HPDE6-E6E7 (cell line): ENCODE data around the gene DOK7.

ENCODE experiments used
- DNase-seq: peaks from one replicate; pipeline ENCODE4 v3.0.0; 2011; ENCODE audit warnings: missing footprints; ENCODE audit errors: extremely low spot score

DOK7 gene, protein sequence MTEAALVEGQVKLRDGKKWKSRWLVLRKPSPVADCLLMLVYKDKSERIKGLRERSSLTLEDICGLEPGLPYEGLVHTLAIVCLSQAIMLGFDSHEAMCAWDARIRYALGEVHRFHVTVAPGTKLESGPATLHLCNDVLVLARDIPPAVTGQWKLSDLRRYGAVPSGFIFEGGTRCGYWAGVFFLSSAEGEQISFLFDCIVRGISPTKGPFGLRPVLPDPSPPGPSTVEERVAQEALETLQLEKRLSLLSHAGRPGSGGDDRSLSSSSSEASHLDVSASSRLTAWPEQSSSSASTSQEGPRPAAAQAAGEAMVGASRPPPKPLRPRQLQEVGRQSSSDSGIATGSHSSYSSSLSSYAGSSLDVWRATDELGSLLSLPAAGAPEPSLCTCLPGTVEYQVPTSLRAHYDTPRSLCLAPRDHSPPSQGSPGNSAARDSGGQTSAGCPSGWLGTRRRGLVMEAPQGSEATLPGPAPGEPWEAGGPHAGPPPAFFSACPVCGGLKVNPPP

DNA sequence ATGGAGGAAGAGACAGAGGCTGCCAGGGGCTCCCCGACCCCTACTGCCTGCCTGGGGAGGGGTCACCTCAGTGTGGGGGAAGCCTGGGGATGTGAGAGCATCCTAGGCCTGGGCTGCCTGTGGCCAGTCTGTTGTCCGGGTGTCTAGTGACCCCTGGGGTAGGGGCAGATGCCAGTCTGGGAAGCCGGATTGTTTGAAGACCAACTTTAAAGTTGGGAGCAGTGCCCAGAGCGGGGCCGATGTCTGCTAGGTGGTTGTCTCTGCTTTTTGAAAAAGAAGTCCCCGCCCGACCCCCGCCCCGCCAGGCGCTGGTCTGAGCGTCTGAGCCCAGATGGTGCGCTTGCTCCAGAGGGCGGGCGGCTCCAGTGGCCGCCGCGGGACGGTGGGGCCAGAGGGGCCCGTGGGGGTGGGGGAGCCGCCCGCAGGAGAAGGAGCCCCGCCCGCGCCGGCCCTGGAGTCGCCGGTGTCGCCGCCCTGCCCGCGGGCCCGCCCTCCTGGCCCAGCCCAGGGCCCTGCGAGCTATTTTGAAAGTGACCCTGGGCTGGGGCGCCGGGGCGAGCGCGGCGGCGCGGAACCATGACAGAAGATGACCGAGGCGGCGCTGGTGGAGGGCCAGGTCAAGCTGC is at the start of gene DOK7:
TSS of gene DOK7 (plus strand) at position 517 of the 626 bp plus-strand sequence. CDS start at position 587, 70 bp downstream.
- DNase-seq: no peak

DNA sequence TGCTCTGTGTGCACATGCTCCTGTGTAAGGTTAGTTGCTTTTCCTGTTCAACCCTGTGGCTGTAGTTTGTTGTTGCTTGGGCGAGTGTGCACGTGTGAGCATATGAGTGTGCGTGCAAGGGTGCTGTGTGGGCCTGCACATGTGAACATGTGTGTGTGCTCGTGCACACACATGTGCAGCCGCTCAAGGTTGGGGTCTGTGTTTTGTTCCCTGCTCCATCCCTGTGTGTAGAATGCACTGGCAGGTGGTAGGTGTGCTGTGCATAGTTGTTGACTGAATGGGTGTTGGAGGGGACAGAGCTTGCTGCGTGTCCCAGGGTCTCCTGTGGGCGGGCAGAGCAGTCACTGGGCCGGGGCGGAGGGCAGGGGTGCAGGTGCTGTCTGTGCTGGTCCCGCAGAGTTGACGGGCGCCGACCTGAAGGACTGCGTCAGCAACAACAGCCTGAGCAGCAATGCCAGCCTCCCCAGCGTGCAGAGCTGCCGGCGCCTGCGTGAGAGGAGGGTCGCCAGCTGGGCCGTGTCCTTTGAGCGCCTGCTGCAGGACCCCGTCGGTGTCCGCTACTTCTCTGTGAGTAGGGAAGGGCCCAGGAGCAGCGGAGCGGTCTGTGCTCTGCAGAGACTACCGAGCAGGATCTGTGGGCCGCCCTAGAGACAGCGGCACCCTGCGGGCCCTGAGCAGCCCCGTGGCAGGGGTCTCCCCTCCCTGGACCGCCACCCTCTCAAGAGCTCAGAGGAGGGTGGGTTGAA is 49.3 kb upstream of the DOK7 start:
- DNase-seq: no peak

DNA sequence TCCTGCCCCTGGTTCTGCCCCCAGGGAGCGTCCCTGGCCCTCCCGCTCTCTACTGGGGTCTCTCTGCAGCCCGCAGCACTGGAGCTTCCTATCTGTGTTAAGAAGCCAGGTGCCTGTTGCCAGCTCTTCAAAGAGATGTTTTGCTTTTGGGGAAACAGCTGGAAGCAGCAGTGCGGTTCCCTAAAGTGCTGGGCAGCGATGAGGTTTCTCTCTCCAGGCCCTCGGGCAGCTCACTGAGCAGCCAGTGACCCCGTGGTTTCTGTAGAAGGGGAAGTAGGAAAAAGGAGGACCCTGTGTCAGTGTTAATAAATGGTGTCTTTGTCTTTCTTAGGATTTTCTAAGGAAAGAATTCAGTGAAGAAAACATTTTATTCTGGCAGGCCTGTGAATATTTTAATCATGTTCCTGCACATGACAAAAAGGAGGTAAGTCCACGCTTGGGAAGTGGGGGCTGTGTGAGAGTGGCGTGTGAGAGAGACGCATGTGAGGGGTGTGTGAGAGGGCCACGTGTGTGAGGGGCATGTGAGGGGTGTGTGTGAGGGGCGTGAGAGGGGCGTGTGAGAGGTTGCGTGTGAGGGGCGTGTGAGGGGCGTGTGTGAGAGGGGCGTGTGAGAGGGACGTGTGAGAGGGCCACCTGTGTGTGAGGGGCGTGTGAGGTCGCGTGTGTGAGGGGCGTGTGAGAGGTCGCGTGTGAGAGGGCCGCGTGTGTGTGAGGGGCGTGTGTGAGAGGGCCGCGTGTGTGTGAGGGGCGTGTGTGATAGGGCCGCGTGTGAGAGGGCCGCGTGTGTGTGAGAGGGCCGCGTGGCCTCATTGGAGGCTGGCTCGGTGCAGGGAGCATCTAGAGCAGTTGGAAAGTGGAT is 48.5 kb upstream of the DOK7 start:
- no peak for DNase-seq

DNA sequence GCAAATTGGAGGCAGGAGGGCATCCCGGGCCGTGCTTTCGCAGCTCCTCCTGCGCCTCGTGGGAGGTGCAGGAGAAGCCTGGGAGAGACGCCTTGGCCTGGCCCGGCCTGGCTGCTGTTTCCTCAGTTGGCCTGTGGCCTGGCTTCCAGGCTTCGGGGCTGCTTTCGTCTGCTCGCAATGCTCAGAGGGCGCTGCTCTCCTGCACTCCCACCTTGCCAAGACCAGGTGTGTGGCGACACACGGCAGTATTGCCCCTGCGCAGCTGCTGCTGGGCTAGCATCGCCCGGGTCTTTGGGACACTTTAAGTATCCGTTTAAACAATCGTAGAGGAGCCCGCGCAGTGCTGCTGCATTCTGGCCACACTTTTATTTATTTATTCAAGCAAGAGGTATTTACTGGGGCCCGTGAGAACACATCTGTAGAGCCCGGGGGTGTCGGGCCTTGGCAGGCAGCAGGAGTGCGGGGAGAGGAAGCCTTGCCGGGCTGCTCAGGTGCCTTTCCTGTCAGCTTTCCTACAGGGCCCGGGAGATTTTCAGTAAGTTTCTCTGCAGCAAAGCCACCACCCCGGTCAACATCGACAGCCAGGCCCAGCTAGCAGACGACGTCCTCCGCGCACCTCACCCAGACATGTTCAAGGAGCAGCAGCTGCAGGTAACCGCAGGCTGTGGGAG is 47.5 kb upstream of the DOK7 start:
- DNase-seq: no peak

DNA sequence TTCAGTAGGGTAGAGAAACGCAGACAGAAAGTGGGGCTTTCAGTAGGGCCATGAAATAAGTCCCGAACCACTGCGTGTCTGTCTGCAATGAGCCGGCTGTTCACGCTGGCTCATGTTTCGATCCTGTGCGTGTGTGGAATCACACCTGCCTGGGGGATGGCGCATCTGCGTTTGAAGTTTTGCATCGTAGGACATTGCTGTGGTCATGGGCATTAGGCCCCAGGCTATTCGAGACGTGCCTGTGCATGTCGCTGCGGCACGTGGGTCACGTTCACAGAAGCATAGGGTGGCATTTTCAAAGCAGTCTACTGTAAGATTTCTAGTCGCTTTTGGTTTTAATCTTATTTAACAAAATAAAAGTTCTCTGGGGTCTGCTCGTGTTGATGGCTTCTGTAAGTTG is 46.8 kb upstream of the DOK7 start:
- DNase-seq: no peak

DNA sequence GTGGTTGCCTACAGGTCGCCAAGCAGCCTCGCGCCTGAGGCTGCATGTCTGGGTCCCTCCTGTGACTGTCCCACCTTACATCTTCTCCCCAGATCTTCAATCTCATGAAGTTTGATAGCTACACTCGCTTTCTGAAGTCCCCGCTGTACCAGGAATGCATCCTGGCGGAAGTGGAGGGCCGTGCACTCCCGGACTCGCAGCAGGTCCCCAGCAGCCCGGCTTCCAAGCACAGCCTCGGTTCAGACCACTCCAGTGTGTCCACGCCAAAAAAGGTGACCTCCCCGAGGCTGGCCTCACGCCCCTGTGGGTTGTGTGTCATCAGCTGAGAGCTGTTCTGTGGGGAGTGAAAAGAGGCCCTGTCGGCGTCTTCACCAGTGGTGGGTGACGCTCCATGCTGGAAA is 46.3 kb upstream of the DOK7 start:
- no peak for DNase-seq

DNA sequence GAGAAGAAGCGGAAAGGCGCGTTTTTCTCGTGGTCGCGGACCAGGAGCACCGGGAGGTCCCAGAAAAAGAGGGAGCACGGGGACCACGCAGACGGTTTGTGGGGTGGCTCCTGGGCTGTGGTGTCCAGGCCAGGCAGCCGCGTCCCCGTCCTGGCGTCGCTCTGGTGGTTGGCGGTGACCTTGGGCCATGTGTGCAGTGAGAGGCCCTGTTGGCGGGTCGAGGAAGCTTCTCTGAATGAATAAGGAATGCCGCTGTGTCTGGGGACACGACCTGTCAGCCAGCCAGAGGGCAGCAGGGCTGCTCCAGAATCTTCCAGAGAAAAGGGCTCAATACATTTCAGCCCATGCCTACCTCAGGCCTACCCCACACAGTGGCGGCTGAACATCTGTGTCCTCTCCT is 45.7 kb upstream of the DOK7 start:
- no peak for DNase-seq

DNA sequence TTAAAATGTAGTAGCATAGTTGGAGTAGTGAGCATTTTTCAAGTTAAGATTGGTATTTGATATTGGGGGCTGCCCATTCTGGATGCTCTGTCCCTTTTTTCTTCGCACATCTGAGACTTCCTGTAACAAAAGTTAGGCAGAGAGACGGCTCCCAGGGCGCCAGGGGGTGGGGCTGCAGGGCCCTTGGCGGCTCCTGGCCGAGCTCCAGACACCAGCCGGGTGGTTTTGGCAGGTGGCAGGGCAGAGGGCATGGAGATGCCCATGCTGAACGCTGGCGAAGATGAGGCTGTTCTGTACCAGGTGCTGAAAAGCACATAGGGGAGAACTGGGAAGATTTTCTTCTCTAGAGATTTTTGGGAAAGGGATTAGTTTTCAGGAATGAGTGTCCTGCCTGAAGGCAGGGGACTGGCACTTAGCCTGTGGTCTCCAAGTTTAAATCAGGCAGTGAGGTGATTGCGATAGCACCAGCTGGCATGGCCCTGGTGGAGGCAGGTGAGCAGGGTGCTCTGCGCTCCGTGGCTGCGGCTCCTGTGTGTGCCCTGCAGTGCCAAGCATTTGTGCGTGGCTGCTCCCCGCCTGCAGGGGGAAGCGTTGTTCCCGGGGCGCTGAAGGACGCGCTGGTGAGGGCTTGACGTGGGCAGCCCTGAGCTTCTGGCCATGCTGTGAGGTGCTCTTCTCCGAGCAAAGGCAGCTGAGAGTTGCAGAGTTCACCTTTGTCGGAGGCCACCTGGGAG is 44.9 kb upstream of the DOK7 start:
- DNase-seq: no peak

DNA sequence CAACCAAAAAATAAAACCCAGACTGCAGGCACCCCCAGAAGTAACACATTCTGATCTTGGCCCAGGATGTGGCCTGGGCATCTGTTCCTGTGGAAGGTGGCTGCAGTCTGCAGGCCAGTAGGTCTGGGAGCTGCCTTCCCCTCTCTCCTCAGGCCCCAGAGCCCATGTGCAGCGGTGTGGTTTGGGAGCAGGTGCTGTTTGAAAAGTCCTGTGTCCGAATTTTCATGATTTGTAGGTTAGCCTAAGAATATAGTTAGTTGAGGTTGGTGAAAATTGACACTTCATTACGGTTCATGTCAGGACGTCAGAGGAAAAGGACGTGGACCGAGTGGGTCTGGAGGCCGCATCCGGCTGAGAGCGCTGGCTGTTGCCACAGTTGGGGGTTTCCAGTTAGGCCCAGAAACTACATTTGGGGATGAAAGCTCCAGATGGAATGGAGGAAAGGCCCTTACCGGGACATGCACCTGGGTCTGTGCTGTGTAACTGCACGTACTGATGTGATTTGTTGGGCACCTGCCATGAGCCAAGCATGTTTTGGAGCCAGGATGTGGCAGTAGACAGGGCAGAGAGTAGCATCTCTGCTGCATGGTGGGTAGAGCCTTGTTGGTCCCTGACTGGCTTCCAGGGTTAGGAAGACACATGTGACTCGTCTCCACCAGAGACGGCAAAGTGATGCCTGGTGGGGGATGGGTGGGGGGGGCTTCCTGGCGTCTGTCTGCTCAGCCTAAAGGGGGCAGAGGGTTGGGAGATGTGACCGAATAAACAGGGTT is 43.1 kb upstream of the DOK7 start:
- no peak for DNase-seq

DNA sequence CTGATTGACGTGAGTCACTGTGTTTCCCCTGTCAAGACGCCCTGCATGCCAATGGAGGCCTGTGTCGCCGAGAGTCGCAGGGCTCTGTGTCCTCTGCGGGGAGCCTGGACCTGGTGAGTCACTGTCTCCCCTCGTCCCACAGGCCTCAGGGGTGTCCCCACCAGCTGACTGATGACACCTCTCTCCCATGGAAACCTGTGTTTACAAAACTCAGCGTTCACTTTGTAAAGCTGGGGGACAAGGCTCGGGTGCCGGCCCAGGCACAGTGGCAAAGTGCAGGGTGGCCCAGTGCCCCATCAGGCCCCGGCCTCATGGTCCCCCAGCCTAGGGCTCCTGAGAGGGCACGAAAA is 42.5 kb upstream of the DOK7 start:
- no peak for DNase-seq

DNA sequence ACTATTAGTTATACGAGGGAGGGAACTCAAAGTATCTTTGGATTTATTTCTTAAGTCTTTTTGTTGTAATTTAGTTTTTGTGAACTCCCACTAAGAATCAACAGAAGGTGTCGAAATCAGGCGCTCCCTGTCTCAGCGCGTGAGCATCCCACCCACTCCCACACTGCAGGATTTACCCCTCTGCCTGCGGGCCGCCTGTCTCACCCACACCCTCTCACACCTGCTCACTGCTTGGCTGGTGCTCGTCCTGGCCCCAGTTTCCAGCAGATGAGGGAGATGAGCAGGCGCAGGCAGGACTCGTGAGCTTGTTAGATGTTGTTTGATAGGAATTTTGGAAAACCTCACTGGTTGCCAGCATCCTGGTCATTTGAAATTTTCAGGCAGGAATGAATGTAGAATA is 42.1 kb upstream of the DOK7 start:
- no peak for DNase-seq

DNA sequence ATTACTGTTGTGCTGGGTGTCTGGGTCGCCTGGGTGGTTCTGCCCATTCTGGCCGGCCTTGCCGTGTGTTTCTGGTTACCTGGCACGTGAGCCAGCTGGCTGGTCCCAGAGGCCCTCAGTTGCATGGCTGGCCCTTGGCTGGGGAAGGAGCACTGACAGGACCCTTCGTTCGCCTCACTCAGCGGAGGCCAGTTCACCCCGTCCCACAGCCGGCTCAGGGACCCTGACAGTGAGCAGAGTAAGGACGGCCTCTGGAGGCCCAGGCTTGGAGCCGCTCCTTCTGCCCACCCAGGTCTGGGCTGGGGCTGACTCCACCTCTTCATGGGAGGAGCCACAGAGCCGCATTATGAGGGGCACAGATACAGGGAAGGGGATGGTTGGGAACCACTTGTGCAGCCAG is 41.6 kb upstream of the DOK7 start:
- no peak for DNase-seq

DNA sequence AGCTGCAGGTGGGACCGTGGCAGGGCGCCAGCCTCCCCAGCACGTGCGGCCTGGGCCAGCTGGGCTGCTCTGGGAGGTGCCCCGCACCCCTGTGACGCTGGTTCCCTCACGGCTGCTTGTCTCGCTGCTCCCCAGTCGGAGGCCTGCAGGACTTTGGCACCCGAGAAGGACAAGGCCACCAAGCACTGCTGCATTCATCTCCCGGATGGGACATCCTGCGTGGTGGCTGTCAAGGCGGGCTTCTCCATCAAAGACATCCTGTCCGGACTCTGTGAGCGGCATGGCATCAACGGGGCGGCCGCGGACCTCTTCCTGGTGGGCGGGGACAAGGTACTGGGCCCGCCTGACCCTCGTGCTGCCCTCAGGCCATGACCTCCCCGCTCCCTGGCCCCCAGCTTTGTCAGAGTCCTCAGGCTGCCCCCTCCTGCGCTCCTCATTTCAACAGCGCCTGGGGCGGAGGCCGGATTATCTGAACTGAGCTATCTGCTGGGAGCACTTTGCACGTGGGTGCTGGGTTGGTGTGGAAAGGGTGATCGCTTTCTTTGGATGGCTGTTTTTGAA is 40.8 kb upstream of the DOK7 start:
- DNase-seq: no peak

DNA sequence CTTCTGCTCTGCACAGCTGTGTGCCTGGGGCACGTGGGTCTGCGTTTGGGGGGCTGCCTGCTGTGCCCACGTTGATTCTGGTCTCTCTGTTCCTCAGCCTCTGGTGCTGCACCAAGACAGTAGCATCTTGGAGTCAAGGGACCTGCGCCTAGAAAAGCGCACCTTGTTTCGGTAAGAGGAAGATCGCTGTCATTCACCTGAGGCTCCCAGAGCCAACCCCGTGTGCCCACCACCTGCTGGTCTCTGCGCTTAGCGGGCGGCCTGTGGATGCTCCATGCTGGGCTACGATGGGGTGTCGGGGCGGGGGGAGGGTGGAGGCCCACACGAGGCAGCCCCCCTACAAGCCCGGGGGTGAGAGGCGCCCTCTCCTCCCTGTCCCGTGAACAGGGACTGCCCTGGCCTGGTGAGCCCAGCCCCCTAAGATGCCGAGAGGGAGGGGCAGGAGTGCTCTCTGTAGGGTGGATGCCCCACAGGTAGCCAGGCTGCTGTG is 40.3 kb upstream of the DOK7 start:
- no peak for DNase-seq

DNA sequence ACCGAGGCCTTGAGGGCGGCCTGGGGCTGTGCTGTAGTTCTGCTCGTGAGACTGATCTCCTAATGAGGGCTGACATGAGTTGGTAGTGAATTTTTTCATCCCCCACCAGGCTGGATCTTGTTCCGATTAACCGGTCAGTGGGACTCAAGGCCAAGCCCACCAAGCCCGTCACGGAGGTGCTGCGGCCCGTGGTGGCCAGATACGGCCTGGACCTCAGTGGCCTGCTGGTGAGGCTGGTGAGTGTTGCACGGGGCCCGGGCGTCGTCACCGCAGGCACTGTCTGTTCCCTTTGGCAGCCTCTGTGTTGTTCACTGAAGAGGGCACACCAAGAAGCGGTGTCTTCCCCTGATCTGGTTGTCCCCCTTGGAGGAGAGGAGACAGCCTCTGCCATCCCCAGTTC is 39.7 kb upstream of the DOK7 start:
- no peak for DNase-seq

DNA sequence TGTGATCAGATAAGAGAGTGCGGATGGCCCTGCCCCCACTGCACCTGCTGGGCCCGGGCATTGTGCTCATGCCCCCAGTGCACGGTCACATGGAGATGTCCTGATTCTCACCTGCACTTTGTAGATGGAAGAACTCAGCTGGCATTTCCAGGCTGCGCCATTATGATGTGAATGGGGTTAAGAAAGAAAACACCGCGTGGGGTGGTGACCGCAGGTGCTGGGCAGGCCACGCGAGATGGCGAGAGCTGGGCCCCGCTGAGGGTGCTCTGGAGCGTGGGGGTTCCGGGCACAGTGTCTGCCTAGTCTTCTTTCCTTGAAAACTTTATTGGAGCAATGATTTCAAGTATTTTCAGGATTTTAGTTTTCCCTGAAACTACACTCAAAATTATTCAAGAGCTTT is 39.2 kb upstream of the DOK7 start:
- no peak for DNase-seq

DNA sequence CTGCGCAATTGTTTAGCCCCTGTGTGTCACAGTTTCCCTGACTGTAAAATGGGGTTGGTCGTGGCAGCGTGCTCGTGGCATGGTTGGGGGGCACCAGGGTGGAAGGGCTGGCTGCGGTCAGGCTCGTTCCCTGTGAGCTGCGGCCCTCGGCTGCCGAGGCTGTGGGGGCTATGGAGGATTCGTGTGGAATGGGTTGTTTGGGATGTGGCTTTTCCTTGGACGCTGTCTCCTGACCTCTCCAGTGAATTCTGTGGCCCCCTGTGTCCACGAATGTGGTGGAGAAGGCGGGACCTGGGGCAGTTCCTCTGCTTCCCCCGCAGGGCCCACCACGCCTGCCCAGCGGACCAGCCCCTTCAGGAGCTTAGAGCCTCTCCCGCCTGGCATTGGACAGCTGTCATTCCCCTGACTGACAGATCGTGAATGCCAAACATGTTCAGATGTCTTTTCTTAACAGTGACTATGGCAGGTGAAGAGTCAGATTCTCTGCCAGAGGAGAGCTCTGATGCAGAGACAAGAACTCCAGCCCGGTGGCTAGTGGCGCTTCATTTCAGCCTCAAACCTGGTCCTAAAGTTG is 38.5 kb upstream of the DOK7 start:
- DNase-seq: no peak

DNA sequence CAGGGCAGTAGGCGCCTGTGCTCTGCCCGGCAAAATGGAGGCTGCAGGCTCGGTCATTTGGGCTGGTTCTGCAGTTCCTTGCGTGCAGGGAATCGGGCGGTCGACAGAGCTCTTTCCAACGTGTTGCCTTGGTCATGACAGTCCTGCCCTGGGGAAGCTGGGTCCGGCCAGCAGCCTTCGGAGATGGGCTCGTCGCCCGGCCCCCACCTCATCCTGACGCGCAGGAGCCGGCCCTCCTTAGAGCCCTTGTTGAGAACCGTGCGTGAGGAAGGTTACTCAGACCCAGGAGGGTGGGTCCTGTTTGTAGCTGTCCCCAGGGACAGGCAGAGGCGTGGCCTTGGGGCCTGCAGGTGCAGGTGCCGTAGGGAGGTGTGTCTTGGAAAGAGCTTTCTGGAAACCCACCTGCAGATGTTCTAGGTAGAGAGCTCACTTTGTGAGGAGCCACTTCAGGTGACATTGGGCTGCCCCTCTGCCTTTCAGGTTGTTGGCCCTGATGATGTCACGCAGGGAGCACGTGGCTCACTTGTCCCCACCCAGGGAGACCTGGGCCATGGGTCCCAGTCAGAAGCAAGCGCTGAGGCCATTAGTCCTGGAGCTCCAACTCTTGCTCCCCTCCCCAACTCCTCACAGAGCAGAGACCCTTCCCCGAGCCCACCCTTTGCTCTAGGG is 36.5 kb upstream of the DOK7 start:
- DNase-seq: no peak
